NCI-H510A treated with DMSO at 0.1 percent for 48 hours (cell line): Measurements from ENCODE around the gene ARV1.
"Not testable (repeated sequence)": the region's sequence is repeated elsewhere in the genome, so short reads cannot be mapped to it uniquely, and the experiment has no call there.

ENCODE experiments used
- DNase-seq: peaks from one replicate; lab custom pipeline; 2025; lab: John Stamatoyannopoulos, UW

The ARV1 gene

GRCh38 chr1:231044588-231044987, 65.7 kb downstream of the ARV1 start:
- no peak for DNase-seq

DNA sequence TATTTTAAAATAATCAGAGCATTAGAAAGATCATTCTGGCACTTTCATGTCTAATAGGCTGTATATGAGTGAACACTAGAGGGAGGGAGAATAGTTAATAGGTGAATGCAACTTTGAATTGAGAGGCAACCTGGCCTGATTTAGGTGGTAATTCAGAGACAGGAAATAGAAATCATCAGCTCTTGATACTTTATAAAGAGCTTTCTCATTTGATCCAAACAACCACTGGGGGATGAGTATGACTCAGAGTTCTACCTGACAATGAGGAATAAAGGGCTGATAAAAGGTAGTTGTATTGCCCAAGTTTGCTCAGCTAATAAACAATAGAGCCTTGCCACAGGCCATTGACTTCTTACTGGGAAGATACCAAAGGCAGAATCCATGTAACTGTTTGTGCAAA, 66.4 kb downstream of the ARV1 start:
- no peak for DNase-seq

GRCh38 chr1:231045921-231046729, 67.2 kb downstream of the ARV1 start:
- DNase-seq = not testable (repeated sequence)

DNA sequence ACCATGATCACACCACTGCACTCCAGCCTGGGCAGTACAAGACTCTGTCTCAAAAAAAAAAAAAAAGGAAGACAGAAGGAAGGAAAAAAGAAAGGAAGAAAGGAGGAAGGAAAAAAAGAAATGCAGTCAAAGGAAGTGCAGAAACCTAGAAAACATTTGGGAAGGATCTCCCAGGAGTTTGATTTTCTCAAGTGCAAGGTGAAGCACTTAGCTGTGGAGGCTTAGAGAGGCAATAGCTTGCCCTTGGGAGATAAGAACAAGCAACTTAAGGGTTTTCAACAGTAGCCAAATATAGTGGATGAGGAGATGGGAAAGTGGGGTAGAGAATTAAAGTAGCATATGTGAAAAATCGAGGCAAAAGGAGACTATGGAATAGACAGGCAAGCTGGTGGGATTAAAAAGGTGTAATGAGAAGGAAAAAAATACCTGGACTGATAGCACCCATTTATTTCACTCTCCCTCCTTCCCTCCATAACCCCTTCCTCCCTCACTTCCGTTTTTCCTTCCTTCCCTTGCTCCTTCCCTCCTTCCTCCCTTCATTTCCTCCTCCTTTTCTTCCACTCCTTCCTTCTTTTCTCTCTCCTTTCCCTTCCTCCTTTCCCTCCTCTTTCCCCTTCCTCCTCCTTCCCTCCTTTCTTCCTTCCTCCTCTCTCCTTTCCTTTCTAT, 68.0 kb downstream of the ARV1 start:
- no peak for DNase-seq

- not testable (repeated sequence) for DNase-seq
Measured at GRCh38 chr1:231047529-231047928, 68.6 kb downstream of the ARV1 start.

DNA sequence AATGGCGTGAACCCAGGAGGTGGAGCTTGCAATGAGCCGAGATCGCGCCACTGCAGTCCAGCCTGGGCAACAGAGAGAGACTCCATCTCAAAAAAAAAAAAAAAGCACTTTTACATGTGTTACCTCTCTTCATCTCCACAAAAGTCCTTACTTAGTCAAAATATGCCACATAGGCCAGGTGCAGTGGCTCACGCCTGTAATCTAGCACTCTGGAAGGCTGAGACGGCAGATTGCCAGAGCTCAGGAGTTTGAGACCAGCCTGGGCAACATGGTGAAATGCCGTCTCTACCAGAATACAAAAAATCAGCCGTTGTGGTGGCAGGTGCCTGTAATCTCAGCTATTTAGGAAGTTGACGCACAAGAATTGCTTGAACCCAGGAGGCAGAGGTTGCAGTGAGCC, 69.5 kb downstream of the ARV1 start:
- not testable (repeated sequence) for DNase-seq

GRCh38 chr1:231049121-231049979, 70.5 kb downstream of the ARV1 start:
- peak; percentile 44 for DNase-seq
